ENCODE measurements around the gene RAB11FIP2.

DNA sequence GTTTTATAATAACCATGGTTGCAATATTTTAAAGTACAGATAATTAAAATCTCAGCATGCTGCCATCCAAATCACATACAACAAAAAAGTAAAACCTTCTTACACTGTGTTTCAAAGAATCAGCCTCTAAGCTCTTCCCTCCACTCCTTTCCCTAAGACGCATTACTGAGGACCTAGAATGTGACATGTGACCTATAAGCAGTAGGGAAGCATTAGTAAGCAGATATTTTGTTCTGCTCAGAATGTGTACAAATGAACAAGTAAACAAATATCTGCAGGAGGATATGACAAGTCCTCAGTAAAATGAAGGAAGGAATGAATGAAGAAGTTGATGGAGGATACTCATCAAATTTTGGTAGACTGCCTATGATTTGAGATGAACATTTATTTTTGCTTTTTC lies 49.1 kb downstream of the RAB11FIP2 start:
- TF ChIP-seq, protein P1, sequence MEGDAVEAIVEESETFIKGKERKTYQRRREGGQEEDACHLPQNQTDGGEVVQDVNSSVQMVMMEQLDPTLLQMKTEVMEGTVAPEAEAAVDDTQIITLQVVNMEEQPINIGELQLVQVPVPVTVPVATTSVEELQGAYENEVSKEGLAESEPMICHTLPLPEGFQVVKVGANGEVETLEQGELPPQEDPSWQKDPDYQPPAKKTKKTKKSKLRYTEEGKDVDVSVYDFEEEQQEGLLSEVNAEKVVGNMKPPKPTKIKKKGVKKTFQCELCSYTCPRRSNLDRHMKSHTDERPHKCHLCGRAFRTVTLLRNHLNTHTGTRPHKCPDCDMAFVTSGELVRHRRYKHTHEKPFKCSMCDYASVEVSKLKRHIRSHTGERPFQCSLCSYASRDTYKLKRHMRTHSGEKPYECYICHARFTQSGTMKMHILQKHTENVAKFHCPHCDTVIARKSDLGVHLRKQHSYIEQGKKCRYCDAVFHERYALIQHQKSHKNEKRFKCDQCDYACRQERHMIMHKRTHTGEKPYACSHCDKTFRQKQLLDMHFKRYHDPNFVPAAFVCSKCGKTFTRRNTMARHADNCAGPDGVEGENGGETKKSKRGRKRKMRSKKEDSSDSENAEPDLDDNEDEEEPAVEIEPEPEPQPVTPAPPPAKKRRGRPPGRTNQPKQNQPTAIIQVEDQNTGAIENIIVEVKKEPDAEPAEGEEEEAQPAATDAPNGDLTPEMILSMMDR (conservative IDR thresholded peaks at IDR 0.05 in 1 of 2, IDR thresholded peaks at IDR 0.05 in 1 of 2; ENCODE audit: low read depth in 1 of 2, low read length in 2 of 2), result no peak
- no peak for TF ChIP-seq EZH2 (IDR thresholded peaks at IDR 0.05; ENCODE audit: low read length, missing control alignments)

Data from fibroblast of lung (primary cell).